HuH-7.5 (cell line): ENCODE measurements around the gene FAM24A.
"Not testable (repeated sequence)": the region's sequence is repeated elsewhere in the genome, so short reads cannot be mapped to it uniquely, and the experiment has no call there.

Experiments used
- DNase-seq: peaks from one replicate; pipeline ENCODE4 v3.0.0; 2011; ENCODE audit warnings: low spot score

FAM24A gene

GRCh38 chr10:122910310-122910709 is at the start of gene FAM24A:
FAM24A (plus strand) TSS chr10:122910610; CDS start chr10:122911635, 1,025 bp downstream.
- no peak for DNase-seq

- DNase-seq: no peak
Observed at GRCh38 chr10:122861711-122862161, 48.7 kb upstream of the FAM24A start.

- no peak for DNase-seq
Observed at GRCh38 chr10:122863216-122864193, 46.9 kb upstream of the FAM24A start.

- DNase-seq: no peak
Observed at GRCh38 chr10:122864194-122864592, 46.2 kb upstream of the FAM24A start.

- DNase-seq: no peak
Observed at GRCh38 chr10:122864901-122865300, 45.5 kb upstream of the FAM24A start.

GRCh38 chr10:122866757-122867482 is 43.5 kb upstream of the FAM24A start:
- DNase-seq: not testable (repeated sequence)

- not testable (repeated sequence) for DNase-seq
Observed at GRCh38 chr10:122868768-122869167, 41.6 kb upstream of the FAM24A start.

GRCh38 chr10:122871947-122872346 is 38.5 kb upstream of the FAM24A start:
- not testable (repeated sequence) for DNase-seq

- DNase-seq: no peak
Observed at GRCh38 chr10:122875843-122876466, 34.5 kb upstream of the FAM24A start.

GRCh38 chr10:122876467-122876855 is 33.9 kb upstream of the FAM24A start:
- no peak for DNase-seq

GRCh38 chr10:122877264-122877663 is 33.1 kb upstream of the FAM24A start:
- DNase-seq: no peak

GRCh38 chr10:122878799-122879338 is 31.5 kb upstream of the FAM24A start:
- no peak for DNase-seq

GRCh38 chr10:122879339-122880273 is 30.8 kb upstream of the FAM24A start, which contains the start of gene FAM24B:
FAM24B (minus strand) TSS chr10:122879581; CDS start chr10:122850515, 29,066 bp downstream.
- peak; percentile 73 for DNase-seq

- no peak for DNase-seq
Observed at GRCh38 chr10:122882766-122883165, 27.6 kb upstream of the FAM24A start.

GRCh38 chr10:122884166-122884565 is 26.2 kb upstream of the FAM24A start:
- no peak for DNase-seq

- DNase-seq: no peak
Observed at GRCh38 chr10:122894261-122894944, 16.0 kb upstream of the FAM24A start.

- DNase-seq: not testable (repeated sequence)
Observed at GRCh38 chr10:122903861-122904260, 6.5 kb upstream of the FAM24A start.

GRCh38 chr10:122911889-122912484 is 1.6 kb downstream of the FAM24A start:
- peak; percentile 27 for DNase-seq

GRCh38 chr10:122915700-122916099 is 5.3 kb downstream of the FAM24A start:
- no peak for DNase-seq

GRCh38 chr10:122930140-122930539 is 19.7 kb downstream of the FAM24A start:
- no peak for DNase-seq
